Prostate gland (tissue), 2 donors: ENCODE data around the gene ADAP2. TPM values are rescaled to one million over a fixed set of nuclear protein-coding genes. Genes with fewer than 3 reads are reported as not detected.
A peak's percentile ranks its signal among the peaks of the same experiment; 100 is the strongest.

ENCODE experiments used
- DNase-seq: peaks from one replicate; pipeline ENCODE4 v3.0.0-alpha.2; 2019; ENCODE audit warnings: low spot score
- H3K27ac ChIP-seq, 2 donors: fragments of 200-600 bp; sonication (generic); 2 replicates each; pipeline ENCODE4 v1.5.1; 2017 to 2019
- H3K27me3 ChIP-seq: fragments of 200-600 bp; sonication (generic); replicated peaks from 2 replicates; pipeline ENCODE4 v1.5.1; 2019; ENCODE audit not compliant: insufficient read depth
- H3K36me3 ChIP-seq, 2 donors: fragments of 200-600 bp; sonication (generic); 1 replicate in 1 of 2; 2 replicates in 1 of 2; pipeline versions ENCODE4 v1.5.1 to v1.8.1; 2017 to 2019
- H3K4me1 ChIP-seq: fragments of 200-600 bp; sonication (generic); replicated peaks from 2 replicates; pipeline ENCODE4 v1.5.1; 2019
- H3K4me3 ChIP-seq, 2 donors: fragments of 200-600 bp; sonication (generic); 2 replicates each; pipeline ENCODE4 v1.5.1; 2017 to 2019
- H3K9me3 ChIP-seq: fragments of 200-600 bp; sonication (generic); 2 replicates; pipeline ENCODE4 v1.5.1; 2017
- CTCF ChIP-seq, 4 experiments: fragments of 200-600 bp in 2 of 4; fragments of 450-650 bp in 2 of 4; sonication (generic) in 2 of 4; IDR thresholded peaks; 1 replicate in 3 of 4; 2 replicates in 1 of 4; pipeline ENCODE4 v1.5.1; 2016 to 2019; ENCODE audit warnings: antibody characterized with exemption in 4 of 4, mild to moderate bottlenecking in 2 of 4, moderate library complexity in 2 of 4
- POLR2A ChIP-seq: fragments of 450-650 bp; IDR thresholded peaks from one replicate; pipeline ENCODE4 v1.6.1; 2016; ENCODE audit warnings: antibody characterized with exemption, mild to moderate bottlenecking
- POLR2AphosphoS5 ChIP-seq: sonication (generic); formaldehyde crosslinking; IDR thresholded peaks from one replicate; pipeline ENCODE4 v1.6.1; 2017; ENCODE audit warnings: antibody characterized with exemption
- WGBS: methylation state at CpG from one replicate; pipeline ENCODE4 v1.1.5; 2018; 5-methylcytosine and 5-hydroxymethylcytosine counted together
- intact Hi-C: fragments of 100-400 bp; cut with DNase I; formaldehyde crosslinking; loops from one replicate; pipeline ENCODE4 v1.14.2; 2022
- total RNA-seq, 2 donors: library from RNA; depleted of rRNA; stranded (reverse); fragments of >200 nt; gene quantifications; one replicate each; pipeline ENCODE4 v1.1.0, GENCODE V29; 2016

The ADAP2 gene
- total RNA-seq, 2 donors from 2014 or later: 5.8 to 12.3 TPM

GRCh38 chr17:30917050-30917449, 4.7 kb upstream of the ADAP2 start:
- TF ChIP-seq CTCF (IDR thresholded peaks at IDR 0.05) (no peak), POLR2A (no peak), POLR2AphosphoS5 (no peak)
- intact Hi-C loops: no loop called here
- Histone ChIP-seq H3K27ac (no peak overlapping the region), H3K36me3 (no peaks in the 10 kb centered on the region), H3K9me3 (no peaks in the 10 kb centered on the region), H3K4me3 (no peak overlapping the region), H3K27me3 (no peaks in the 10 kb centered on the region), H3K4me1 (no peaks in the 10 kb centered on the region)
- DNase-seq: no peak

- no peak for DNase-seq
These were observed 1.5 kb upstream of the ADAP2 start for GRCh38 chr17:30920282-30920681.

GRCh38 chr17:30920683-30921543, 832 bp upstream of the ADAP2 start:
- Histone ChIP-seq H3K4me3 (peak overlapping the region in 1 of 2 donors; percentile 47), H3K27me3 (no peaks in the 10 kb centered on the region)
- intact Hi-C loops: no loop called here

More at GRCh38 chr17:30920282-30920681, 1.5 kb upstream of the ADAP2 start:
- H3K9me3 ChIP-seq: no peaks in the 10 kb centered on the region
- intact Hi-C loops: no loop called here
- no peaks in the 10 kb centered on the region for H3K36me3 ChIP-seq
- no peaks in the 10 kb centered on the region for H3K4me1 ChIP-seq
- H3K27me3 ChIP-seq: no peaks in the 10 kb centered on the region
- TF ChIP-seq CTCF (IDR thresholded peaks at IDR 0.05) (no peak), POLR2AphosphoS5 (no peak)
- WGBS: 73% methylated on average over 4 of the region's 4 CpGs
- H3K27ac ChIP-seq: no peak overlapping the region
- H3K4me3 ChIP-seq: no peak overlapping the region

GRCh38 chr17:30922235-30923030, 688 bp downstream of the ADAP2 start:
- Histone ChIP-seq H3K4me3 (peak overlapping the region; percentile 31 to 47), H3K4me1 (no peaks in the 10 kb centered on the region), H3K27ac (no peak overlapping the region), H3K36me3 (no peaks in the 10 kb centered on the region), H3K9me3 (no peaks in the 10 kb centered on the region), H3K27me3 (no peaks in the 10 kb centered on the region)
- TF ChIP-seq POLR2A (no peak), POLR2AphosphoS5 (no peak), CTCF (IDR thresholded peaks at IDR 0.05) (no peak)
- intact Hi-C loops: no loop called here
- no peak for DNase-seq
- WGBS: 4% methylated on average over 49 of the region's 66 CpGs

More at GRCh38 chr17:30920683-30921543, 832 bp upstream of the ADAP2 start:
- H3K36me3 ChIP-seq: no peaks in the 10 kb centered on the region
- no peaks in the 10 kb centered on the region for H3K9me3 ChIP-seq
- H3K4me1 ChIP-seq: no peaks in the 10 kb centered on the region
- no peak for TF ChIP-seq CTCF (IDR thresholded peaks at IDR 0.05)
- TF ChIP-seq POLR2AphosphoS5: no peak
- TF ChIP-seq POLR2A: no peak
- no peak for DNase-seq
- no peak overlapping the region for H3K27ac ChIP-seq
- 70% methylated on average over 11 of the region's 11 CpGs for WGBS
